Heart left ventricle (tissue), 16 donors: ENCODE data around the gene PCDHB8. TPM values are rescaled to one million over a fixed set of nuclear protein-coding genes. Genes with fewer than 3 reads are reported as not detected.
"Not testable (repeated sequence)": the region's sequence is repeated elsewhere in the genome, so short reads cannot be mapped to it uniquely, and the experiment has no call there.

Source experiments
- ATAC-seq, 4 donors: fragments of 200-7000 bp; cut with Tn5 transposase; one replicate each; pipeline ENCODE4 v1.9.1; 2020 to 2022; ENCODE audit warnings: moderate library complexity in 4 of 4, mild to moderate bottlenecking in 3 of 4, moderate number of reproducible peaks in 1 of 4
- DNase-seq, 5 donors: peaks; one replicate each; pipeline ENCODE4 v3.0.0-alpha.2; 2020
- H3K27ac ChIP-seq, 12 donors: fragments of 200-600 bp; sonication (generic) in 4 of 12; one replicate each; pipeline versions ENCODE4 v1.5.0 to v1.8.0; 2016 to 2022; ENCODE audit warnings: mild to moderate bottlenecking in 2 of 12
- H3K27me3 ChIP-seq, 9 donors: fragments of 200-600 bp; sonication (generic) in 2 of 9; one replicate each; pipeline versions ENCODE4 v1.5.1 to v1.8.0; 2016 to 2022; ENCODE audit warnings: mild to moderate bottlenecking in 3 of 9
- H3K36me3 ChIP-seq, 9 donors: fragments of 200-600 bp; sonication (generic) in 2 of 9; one replicate each; pipeline versions ENCODE4 v1.5.0 to v1.8.0; 2018 to 2022; ENCODE audit warnings: mild to moderate bottlenecking in 2 of 9
- H3K4me1 ChIP-seq, 12 donors: fragments of 200-600 bp; sonication (generic) in 4 of 12; one replicate each; pipeline versions ENCODE4 v1.5.0 to v1.8.0; 2016 to 2022; ENCODE audit warnings: mild to moderate bottlenecking in 3 of 12
- H3K4me3 ChIP-seq, 12 donors: fragments of 200-600 bp; sonication (generic) in 4 of 12; one replicate each; pipeline versions ENCODE4 v1.5.0 to v1.8.0; 2017 to 2022; ENCODE audit warnings: mild to moderate bottlenecking in 9 of 12, moderate library complexity in 4 of 12
- H3K9me3 ChIP-seq, 12 donors: fragments of 200-600 bp; sonication (generic) in 4 of 12; one replicate each; pipeline versions ENCODE4 v1.5.0 to v1.8.0; 2016 to 2022; ENCODE audit warnings: mild to moderate bottlenecking in 1 of 12
- POLR2A ChIP-seq, 2 donors: fragments of 450-650 bp; IDR thresholded peaks; one replicate each; pipeline ENCODE4 v1.6.1; 2017; ENCODE audit warnings: antibody characterized with exemption in 2 of 2, mild to moderate bottlenecking in 2 of 2, moderate library complexity in 2 of 2
- WGBS, 4 donors: extraction: QIAGEN DNeasy Blood & Tissue Kit in 2 of 4; methylation state at CpG; one replicate each; pipeline versions ENCODE4 v1.1.5 to v1.1.7; 2013 to 2018; 5-methylcytosine and 5-hydroxymethylcytosine counted together
- intact Hi-C, 10 donors: fragments of 100-400 bp; cut with DNase I; formaldehyde crosslinking; loops; one replicate each; pipeline versions ENCODE4 v1.11.1 to v1.14.2; 2022
- polyA plus RNA-seq, 2 donors: library from polyadenylated mRNA; stranded (reverse); fragments of 200-250 nt; gene quantifications; one replicate each; pipeline ENCODE4 v1.2.3, GENCODE V29; 2013
- total RNA-seq, 9 donors: library from RNA; depleted of rRNA in 2 of 9; stranded (reverse); fragments of >200 nt in 2 of 9; fragmentation: NEBNext Ultra II Directional in 3 of 9; extraction: Animal tissue kit (Norgen Biotek cat#: 25700) in 3 of 9; gene quantifications; one replicate each; pipeline versions ENCODE4 v1.1.0 to v1.2.4, GENCODE V29; 2016 to 2023
- TF ChIP-seq, protein P1 (sequence below), 12 donors: fragments of 200-600 bp; sonication (generic) in 4 of 12; IDR thresholded peaks; one replicate each; pipeline versions ENCODE4 v1.5.0 to v1.8.0; 2018 to 2022; ENCODE audit warnings: antibody characterized with exemption in 12 of 12, mild to moderate bottlenecking in 5 of 12
- donor health status: ischemic (EF 13 %, LVEDD 7.1; RV severe dilation, severe dysfunction).
- donor health status: healthy with polysubstance abuse.
- donor health status: DM: no; HTN: yes; CAD: no.
- donor health status: DM: no; HTN: no; CAD: no.
- donor health status: ischemic (EF 25% LVEDD 6.9; RV normal size, moderate dysfunction).
- donor health status: ischemic (EF 25% LVEDD 5.7; RV mildly dilated, moderate dysfunction).
- donor health status: healthy.
- donor health status: DM: yes; HTN: yes; CAD: no.
- donor health status: ischemic (EF 35%, LVEDD 5.7; RV mildly dilated, moderate dysfunction).
- donor health status: nonischemic (EF 11% LVEDD 7.7; RV severe dilation, severe dysfunction).
- donor health status: DM: yes; HTN: yes; CAD: no.
- donor health status: PGD.
- donor health status: ischemic (EF 29% LVEDD 5.4; RV normal size, mild dysfunction).
- donor health status: nonischemic (EF 23%, LVEDD 6.1; RV moderate dilation, normal function).

Gene PCDHB8
- total and polyA plus RNA-seq, 11 donors: 0.23 to 3.8 (median 1.4) TPM

DNA sequence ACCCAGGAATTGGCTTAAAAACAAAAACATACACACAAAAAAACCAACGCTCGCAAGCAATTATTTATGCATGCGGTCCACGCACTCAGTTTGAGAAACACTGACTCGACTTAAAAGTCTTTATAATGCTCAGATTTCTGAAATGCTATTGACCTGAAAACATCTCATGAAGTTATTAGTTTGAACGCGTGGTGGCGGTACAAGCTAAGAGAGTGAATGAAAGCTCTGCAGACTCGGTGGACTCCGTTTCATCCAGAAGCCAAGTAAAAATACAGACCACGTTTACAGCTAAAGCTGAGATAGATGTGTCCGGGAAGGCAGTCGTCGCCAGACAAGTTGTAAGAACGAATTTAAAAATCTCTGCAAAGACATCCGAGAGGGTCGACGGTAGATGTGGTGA is 27.8 kb upstream of the PCDHB8 start, which contains the start of gene PCDHB6:
PCDHB6 (plus strand) TSS at position 246 of the 400 bp plus-strand sequence. CDS start 201 bp downstream, outside the sequence.
- TF ChIP-seq, protein P1, sequence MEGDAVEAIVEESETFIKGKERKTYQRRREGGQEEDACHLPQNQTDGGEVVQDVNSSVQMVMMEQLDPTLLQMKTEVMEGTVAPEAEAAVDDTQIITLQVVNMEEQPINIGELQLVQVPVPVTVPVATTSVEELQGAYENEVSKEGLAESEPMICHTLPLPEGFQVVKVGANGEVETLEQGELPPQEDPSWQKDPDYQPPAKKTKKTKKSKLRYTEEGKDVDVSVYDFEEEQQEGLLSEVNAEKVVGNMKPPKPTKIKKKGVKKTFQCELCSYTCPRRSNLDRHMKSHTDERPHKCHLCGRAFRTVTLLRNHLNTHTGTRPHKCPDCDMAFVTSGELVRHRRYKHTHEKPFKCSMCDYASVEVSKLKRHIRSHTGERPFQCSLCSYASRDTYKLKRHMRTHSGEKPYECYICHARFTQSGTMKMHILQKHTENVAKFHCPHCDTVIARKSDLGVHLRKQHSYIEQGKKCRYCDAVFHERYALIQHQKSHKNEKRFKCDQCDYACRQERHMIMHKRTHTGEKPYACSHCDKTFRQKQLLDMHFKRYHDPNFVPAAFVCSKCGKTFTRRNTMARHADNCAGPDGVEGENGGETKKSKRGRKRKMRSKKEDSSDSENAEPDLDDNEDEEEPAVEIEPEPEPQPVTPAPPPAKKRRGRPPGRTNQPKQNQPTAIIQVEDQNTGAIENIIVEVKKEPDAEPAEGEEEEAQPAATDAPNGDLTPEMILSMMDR (IDR thresholded peaks at IDR 0.05): peak in 6 of 12 donors; percentile 17 to 44 (median 31)
- no peak for TF ChIP-seq POLR2A (IDR thresholded peaks at IDR 0.05)
- H3K27ac ChIP-seq: no peak within 1 kb of the TSS
- H3K27me3 ChIP-seq: peaks cover 0 to 35% (median 4%) of the 10 kb centered on the region in 9 donors
- intact Hi-C loops: no loop called here
- H3K4me1 ChIP-seq: no peaks in the 10 kb centered on the region
- H3K9me3 ChIP-seq: peaks cover 0 to 94% (median 39%) of the 10 kb centered on the region in 12 donors
- WGBS, 4 donors: 12 to 16% (median 14%) methylated on average over 18 of the region's 18 CpGs
- H3K4me3 ChIP-seq: peak within 1 kb of the TSS in 8 of 12 donors; percentile 8 to 37 (median 22)
- ATAC-seq: no peak
- DNase-seq: no peak
- no peaks in the 10 kb centered on the region for H3K36me3 ChIP-seq

DNA sequence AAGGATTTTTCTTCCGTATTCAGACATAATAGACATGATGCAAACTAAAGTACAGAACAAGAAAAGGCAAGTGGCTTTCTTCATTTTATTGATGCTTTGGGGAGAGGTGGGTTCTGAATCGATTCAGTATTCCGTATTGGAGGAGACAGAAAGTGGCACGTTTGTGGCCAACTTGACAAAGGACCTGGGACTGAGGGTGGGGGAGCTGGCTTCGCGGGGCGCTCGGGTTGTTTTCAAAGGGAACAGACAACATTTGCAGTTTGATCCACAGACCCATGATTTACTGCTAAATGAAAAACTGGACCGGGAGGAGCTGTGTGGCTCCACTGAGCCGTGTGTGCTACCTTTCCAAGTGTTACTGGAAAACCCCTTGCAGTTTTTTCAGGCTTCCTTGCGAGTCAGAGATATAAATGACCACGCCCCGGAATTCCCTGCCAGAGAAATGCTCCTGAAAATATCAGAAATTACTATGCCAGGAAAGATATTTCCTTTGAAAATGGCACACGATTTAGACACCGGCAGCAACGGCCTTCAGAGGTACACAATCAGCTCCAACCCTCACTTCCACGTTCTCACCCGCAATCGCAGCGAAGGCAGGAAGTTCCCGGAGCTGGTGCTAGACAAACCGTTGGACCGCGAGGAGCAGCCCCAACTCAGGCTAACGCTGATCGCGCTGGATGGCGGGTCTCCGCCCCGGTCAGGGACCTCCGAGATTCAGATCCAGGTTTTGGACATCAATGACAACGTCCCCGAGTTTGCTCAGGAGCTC is 27.2 kb upstream of the PCDHB8 start:
- no peaks in the 10 kb centered on the region for H3K36me3 ChIP-seq

DNA sequence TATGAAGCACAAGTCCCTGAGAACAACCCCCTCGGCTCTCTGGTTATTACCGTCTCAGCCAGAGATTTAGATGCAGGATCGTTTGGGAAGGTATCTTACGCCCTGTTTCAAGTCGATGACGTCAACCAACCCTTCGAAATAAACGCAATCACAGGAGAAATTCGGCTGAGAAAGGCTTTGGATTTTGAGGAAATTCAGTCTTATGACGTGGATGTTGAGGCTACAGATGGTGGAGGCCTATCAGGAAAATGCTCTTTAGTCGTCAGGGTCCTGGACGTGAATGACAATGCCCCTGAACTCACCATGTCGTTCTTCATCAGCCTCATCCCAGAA is 26.6 kb upstream of the PCDHB8 start:
- no peaks in the 10 kb centered on the region for H3K36me3 ChIP-seq
- no peak for ATAC-seq
- intact Hi-C loops: no loop called here
- H3K9me3 ChIP-seq: peaks cover 0 to 98% (median 43%) of the 10 kb centered on the region in 12 donors
- no peak for DNase-seq
- TF ChIP-seq POLR2A (IDR thresholded peaks at IDR 0.05): no peak
- TF ChIP-seq, protein P1 (IDR thresholded peaks at IDR 0.05): no peak
- H3K27ac ChIP-seq: no peak overlapping the region
- H3K4me3 ChIP-seq: no peak overlapping the region
- 29 to 50% (median 38%) methylated on average over 13 of the region's 13 CpGs for WGBS, 4 donors
- H3K27me3 ChIP-seq: peaks cover 0 to 38% (median 4%) of the 10 kb centered on the region in 9 donors
- no peaks in the 10 kb centered on the region for H3K4me1 ChIP-seq

More for the DNA sequence above, 27.2 kb upstream of the PCDHB8 start:
- no peaks in the 10 kb centered on the region for H3K4me1 ChIP-seq
- intact Hi-C loops: no loop called here
- DNase-seq (peak in 1 of 5 donors; percentile 43), ATAC-seq (no peak)
- 36 to 48% (median 39%) methylated on average over 32 to 33 of the region's 33 CpGs for WGBS, 4 donors
- peaks cover 0 to 36% (median 4%) of the 10 kb centered on the region in 9 donors for H3K27me3 ChIP-seq
- peak overlapping the region in 8 of 12 donors; percentile 8 to 37 (median 22) for H3K4me3 ChIP-seq
- peaks cover 0 to 96% (median 42%) of the 10 kb centered on the region in 12 donors for H3K9me3 ChIP-seq
- no peak for TF ChIP-seq POLR2A (IDR thresholded peaks at IDR 0.05)
- TF ChIP-seq, protein P1 (IDR thresholded peaks at IDR 0.05): no peak
- no peak overlapping the region for H3K27ac ChIP-seq

DNA sequence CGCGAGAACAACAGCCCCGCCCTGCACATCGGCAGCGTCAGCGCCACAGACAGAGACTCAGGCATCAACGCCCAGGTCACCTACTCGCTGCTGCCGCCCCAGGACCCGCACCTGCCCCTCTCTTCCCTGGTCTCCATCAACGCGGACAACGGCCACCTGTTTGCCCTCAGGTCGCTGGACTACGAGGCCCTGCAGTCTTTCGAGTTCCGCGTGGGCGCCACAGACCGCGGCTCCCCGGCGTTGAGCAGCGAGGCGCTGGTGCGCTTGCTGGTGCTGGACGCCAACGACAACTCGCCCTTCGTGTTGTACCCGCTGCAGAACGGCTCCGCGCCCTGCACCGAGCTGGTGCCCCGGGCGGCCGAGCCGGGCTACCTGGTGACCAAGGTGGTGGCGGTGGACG is 26.0 kb upstream of the PCDHB8 start:
- Histone ChIP-seq H3K9me3 (peaks cover 0 to 98% (median 49%) of the 10 kb centered on the region in 12 donors), H3K27me3 (peaks cover 0 to 44% (median 8%) of the 10 kb centered on the region in 9 donors)
- H3K4me1 ChIP-seq, H3K27ac ChIP-seq, intact Hi-C loops, H3K36me3 ChIP-seq, ATAC-seq, H3K4me3 ChIP-seq: not testable (repeated sequence)
- WGBS, 4 donors: 31 to 47% (median 32%) methylated on average over 20 to 40 of the region's 41 CpGs
- DNase-seq: peak in 1 of 5 donors; percentile 54

DNA sequence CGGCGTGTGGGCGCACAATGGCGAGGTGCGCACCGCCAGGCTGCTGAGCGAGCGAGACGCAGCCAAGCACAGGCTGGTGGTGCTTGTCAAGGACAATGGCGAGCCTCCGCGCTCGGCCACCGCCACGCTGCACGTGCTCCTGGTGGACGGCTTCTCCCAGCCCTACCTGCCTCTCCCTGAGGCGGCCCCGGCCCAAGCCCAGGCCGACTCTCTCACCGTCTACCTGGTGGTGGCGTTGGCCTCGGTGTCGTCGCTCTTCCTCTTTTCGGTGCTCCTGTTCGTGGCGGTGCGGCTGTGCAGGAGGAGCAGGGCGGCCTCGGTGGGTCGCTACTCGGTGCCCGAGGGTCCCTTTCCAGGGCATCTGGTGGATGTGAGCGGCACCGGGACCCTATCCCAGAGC is 25.5 kb upstream of the PCDHB8 start:
- Histone ChIP-seq H3K9me3 (peaks cover 0 to 98% (median 54%) of the 10 kb centered on the region in 12 donors), H3K27me3 (peaks cover 0 to 49% (median 9%) of the 10 kb centered on the region in 9 donors)
- DNase-seq, H3K4me3 ChIP-seq, ATAC-seq, H3K36me3 ChIP-seq, H3K4me1 ChIP-seq, H3K27ac ChIP-seq, intact Hi-C loops: not testable (repeated sequence)
- 25 to 29% (median 26%) methylated on average over 18 to 36 of the region's 36 CpGs for WGBS, 4 donors
